Fibroblast of skin of back (primary cell): ENCODE results near the gene KIF20A. TPM values are rescaled to one million over a fixed set of nuclear protein-coding genes. Genes with fewer than 3 reads are reported as not detected.
"Not testable (repeated sequence)": the region's sequence is repeated elsewhere in the genome, so short reads cannot be mapped to it uniquely, and the experiment has no call there.

Experiments
- DNase-seq: peaks from one replicate; pipeline ENCODE4 v3.0.0-alpha.2; 2013
- polyA plus RNA-seq, 2 experiments: library from polyadenylated mRNA; unstranded; fragments of 120-200 nt; gene quantifications; one replicate each; pipeline ENCODE4 v1.2.1, GENCODE V29; 2013; ENCODE audit not compliant: insufficient read length in 2 of 2

KIF20A gene
- polyA plus RNA-seq (2013, experiment 1 of 2; ENCODE audit: insufficient read length): 131 TPM
- polyA plus RNA-seq (2013, experiment 2 of 2; ENCODE audit: insufficient read length): 16.3 TPM

DNA sequence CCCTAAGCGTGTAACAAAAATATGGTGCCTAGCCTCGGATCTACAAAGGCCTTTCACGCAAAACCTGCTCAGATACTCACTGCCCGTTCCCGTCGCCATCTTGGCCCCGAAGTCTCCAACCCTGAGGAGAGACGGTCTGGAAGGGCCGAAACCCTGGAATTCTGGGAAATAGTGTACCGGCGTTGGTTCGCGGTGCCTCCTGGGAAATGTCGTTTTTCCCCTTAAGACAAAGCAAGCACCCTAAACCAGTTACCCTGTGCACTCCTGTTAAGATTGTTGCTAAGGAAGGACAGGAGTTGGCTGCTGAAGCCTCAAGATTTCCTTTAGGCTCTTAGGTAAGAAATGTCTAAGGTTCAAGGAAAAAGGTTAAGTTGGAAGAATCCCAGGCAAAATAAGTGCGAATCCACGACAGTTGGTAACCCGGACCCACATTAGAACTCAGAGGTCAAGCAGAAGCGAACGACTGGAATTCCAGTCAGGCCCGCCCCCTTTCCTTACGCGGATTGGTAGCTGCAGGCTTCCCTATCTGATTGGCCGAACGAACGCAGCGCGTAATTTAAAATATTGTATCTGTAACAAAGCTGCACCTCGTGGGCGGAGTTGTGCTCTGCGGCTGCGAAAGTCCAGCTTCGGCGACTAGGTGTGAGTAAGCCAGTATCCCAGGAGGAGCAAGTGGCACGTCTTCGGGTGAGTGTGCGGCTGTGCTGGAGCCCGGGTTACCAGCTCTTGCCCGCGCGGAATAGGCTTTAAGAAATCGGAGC is at the start of gene KIF20A, which contains the start of gene BRD8:
Gene KIF20A, plus strand, starts transcription at position 597 of the 761 bp plus-strand sequence. CDS start 569 bp downstream, outside the sequence.
Gene BRD8, minus strand, starts transcription at position 115 of the 761 bp plus-strand sequence. Its CDS starts 16 bp downstream, at position 99.
- DNase-seq: peak; percentile 98

GRCh38 chr5:138129347-138129746 is 49.6 kb upstream of the KIF20A start:
- no peak for DNase-seq

DNA sequence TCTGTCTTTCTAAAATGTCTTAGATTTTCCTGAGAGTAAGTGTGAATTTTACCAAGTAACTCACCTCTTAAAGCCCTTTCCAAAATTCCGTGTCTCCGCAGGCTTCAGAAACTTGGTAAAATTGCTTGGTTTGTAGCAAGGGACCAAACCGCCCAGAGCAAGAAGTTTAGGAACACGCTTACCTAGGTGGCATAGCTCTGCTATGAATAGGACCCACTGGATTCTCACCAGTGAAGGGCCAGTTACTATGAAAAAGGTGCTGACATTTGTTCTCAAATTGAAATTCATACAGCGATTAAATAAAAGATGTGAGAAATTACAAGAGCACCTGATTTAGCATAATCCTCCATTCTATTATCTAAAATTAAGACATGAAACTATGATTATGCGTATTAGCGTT is 46.4 kb upstream of the KIF20A start:
- no peak for DNase-seq

DNA sequence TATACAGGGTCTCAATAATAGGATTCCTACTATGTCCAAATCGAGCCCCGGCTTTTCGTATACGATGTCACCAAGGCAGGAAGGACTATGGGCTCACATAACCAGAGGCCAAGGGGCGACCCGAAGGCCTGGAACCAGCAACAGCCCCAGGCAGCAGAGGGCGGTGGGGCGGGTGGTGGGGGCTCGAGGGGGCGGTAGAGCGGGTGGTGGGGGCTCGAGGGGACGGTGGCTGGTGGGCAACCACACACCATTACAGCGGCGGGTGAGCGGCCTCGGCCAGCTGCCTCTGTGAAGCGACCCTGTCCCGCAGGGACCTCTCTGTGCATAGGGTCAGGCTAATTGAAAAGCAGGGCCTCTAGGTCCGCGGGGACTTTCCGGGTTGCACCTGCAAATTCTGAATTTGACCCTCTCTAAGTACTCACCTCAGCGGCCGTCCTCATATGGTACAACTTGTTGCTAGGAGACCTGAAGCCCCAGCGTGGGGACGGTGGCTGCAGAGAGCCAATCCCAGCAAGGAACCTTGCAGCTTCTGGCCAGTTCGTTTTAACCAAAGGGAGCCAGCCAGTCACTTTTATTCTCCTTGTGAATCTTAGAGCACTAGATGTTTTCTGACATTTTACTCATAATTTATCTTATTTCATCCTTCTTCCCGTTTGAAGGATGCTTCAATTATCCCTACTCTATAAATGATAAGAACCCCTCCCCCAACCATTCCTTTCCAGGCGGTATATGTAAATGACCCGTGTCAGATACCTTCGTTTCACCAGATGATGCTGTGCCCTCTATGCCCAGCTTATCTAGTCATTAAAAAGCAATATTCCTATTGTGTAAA is 39.7 kb upstream of the KIF20A start, which contains the start of gene NME5:
Gene NME5, minus strand, starts transcription at position 480 of the 832 bp plus-strand sequence. CDS start 648 bp downstream, outside the sequence.
- DNase-seq: peak; percentile 44

DNA sequence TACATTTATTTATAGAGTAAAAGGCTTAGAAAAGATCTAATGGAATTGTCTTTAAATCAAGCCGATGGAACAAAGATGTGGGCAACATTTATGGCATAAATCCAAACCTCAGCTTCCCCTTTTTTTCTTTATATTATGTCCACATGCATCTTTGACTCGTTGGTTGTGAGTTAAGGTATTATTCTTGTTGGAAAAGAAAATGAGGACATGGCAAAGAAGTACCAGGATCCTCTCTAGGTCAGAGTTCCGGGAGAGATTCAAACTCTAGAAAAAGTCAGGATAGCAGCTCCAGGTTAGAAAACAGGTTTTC is 39.2 kb upstream of the KIF20A start:
- no peak for DNase-seq

GRCh38 chr5:138140268-138140667 is 38.6 kb upstream of the KIF20A start:
- no peak for DNase-seq

DNA sequence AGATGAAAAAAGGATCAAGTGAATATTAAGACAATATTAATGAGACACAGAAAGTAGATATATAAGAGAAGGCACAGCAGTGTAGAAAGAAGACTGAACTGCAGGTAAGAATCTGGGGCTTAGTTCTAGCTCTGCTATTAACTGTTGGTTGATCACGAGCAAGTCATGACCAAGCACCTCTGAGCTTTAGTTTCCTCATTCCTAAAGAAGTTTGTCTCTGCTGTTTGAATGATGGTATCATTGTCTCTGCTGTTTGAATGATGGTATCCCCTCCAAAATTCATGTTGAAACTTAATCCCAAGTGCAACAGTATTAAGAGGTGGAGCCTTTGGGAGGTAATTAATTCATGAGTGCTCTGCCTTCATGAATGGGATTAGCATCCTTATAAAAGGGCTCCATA is 37.2 kb upstream of the KIF20A start:
- DNase-seq: no peak

GRCh38 chr5:138143578-138143977 is 35.3 kb upstream of the KIF20A start:
- not testable (repeated sequence) for DNase-seq

- DNase-seq: peak; percentile 86
These were observed 30.1 kb upstream of the KIF20A start for GRCh38 chr5:138148811-138149210.

GRCh38 chr5:138149530-138149929 is 29.4 kb upstream of the KIF20A start:
- peak; percentile 67 for DNase-seq

DNA sequence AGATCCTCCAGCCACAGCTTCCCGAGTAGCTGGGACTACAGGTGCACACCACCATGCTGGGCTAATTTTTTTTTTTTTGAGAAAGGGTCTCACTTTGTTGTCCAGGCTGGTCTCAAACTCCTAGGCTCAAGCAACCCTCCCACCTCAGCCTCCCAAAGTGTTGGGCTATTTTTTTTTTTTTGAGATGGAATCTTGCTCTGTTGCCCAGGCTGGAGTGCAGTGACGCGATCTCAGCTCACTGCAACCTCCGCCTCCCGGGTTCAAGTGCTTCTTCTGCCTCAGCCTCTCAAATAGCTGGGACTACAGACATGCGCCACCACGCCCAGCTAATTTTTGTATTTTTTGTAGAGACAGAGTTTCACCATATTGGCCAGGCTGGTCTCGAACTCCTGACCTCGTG is 22.9 kb upstream of the KIF20A start:
- DNase-seq: not testable (repeated sequence)

- no peak for DNase-seq
These were observed 21.3 kb upstream of the KIF20A start for GRCh38 chr5:138157626-138158025.

DNA sequence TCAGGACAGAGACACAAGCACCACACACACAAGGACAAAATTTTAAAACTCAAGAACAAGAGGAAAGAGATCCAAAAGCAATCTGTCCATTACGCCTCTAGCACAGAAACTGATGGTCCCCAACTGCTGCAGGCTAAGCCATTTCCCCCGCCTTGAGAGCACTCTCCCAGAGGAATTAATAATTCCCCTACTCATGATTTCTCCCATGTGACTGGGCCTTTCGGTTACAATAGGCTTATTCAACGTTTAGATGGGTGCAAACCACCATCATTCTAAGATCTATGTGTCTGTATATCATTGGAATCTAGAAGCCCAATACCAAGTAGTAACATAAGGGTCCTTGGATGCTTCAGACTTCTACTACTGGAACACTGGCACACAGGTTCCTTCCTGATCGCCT is 19.2 kb upstream of the KIF20A start:
- DNase-seq: no peak

GRCh38 chr5:138160706-138161105 is 18.2 kb upstream of the KIF20A start:
- no peak for DNase-seq

GRCh38 chr5:138163721-138164120 is 15.2 kb upstream of the KIF20A start:
- DNase-seq: no peak

- no peak for DNase-seq
These were observed 9.8 kb upstream of the KIF20A start for GRCh38 chr5:138169124-138169523.

- no peak for DNase-seq
These were observed 8.6 kb upstream of the KIF20A start for GRCh38 chr5:138170299-138170698.

- peak; percentile 32 for DNase-seq
These were observed 884 bp upstream of the KIF20A start for GRCh38 chr5:138177941-138178515.

DNA sequence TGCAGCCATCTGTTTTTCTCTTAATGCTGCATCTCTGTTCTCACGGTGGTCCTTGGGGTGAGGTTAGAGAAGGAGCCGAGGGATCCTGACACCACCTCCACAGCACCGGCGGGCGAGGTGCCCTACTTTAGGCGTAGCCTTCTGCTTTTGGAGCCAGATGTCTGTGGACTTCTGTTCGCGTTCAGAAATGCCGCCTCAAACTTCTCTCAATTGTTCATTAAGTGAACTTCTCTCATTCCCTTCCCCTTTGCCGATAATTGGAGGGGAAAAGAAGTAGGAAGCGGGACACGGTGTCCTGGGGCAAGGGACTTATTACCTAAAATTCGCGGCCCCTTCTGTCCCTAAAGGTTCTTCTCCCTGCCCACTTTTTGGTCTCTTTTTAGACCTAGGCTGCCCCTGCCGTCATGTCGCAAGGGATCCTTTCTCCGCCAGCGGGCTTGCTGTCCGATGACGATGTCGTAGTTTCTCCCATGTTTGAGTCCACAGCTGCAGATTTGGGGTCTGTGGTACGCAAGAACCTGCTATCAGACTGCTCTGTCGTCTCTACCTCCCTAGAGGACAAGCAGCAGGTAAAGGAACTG is 455 bp downstream of the KIF20A start:
- no peak for DNase-seq

DNA sequence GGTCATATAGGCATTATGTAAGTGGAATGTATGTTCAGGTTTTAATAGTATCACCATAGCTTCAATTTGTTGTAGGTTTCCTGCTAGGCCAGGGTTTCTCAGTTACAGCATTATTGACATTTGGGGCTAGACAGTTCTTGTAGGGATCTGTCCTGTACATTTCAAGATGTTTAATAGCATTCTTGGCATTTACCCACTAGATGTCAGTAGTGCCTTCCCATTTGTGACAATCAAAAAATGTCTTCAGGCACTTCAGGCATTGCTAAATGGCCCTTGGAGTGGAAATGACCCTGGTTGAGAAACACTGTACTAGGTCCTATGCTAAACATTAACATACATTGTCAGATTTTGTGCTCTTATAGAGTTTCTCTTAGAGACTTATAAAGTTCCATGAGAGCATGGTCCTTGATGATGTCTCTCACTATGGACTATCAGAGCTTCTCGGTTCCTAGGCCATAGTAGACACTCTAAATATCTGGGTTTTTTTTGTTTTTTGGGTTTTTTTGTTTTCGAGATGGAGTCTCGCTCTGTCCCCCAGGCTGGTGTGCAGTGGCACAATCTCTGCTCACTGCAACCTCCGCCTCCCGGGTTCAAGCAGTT is 1.4 kb downstream of the KIF20A start:
- DNase-seq: peak; percentile 74

GRCh38 chr5:138180841-138181240 is 1.9 kb downstream of the KIF20A start:
- no peak for DNase-seq

DNA sequence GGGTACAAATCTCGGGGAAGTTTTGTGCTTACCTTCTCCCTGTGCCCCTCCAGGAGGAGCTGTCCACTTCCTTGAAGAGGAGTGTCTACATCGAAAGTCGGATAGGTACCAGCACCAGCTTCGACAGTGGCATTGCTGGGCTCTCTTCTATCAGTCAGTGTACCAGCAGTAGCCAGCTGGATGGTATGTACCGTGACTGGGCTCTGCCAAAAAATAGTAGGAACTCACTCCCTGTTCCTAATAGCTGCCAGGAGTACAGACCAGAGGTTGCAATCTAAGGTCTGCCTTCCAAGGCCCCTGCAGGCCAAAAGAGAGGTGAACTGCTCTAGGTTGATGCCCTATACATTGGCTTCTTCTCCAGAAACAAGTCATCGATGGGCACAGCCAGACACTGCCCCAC is 3.9 kb downstream of the KIF20A start:
- DNase-seq: no peak
